HUES6 (cell line): ENCODE measurements around the gene NR3C2.

Experiments
- H3K27ac ChIP-seq: 2 replicates; pipeline ENCODE4 v1.7.0; 2013; ENCODE audit warnings: low read depth, mild to moderate bottlenecking, low read length, inconsistent platforms
- H3K27me3 ChIP-seq: 2 replicates; pipeline ENCODE4 v1.6.1; 2013; ENCODE audit warnings: low read length; ENCODE audit not compliant: control insufficient read depth, insufficient read depth
- H3K36me3 ChIP-seq: 2 replicates; pipeline ENCODE4 v1.6.1; 2013; ENCODE audit warnings: low read length; ENCODE audit not compliant: control insufficient read depth, insufficient read depth
- H3K4me1 ChIP-seq: 2 replicates; pipeline ENCODE4 v1.6.1; 2013; ENCODE audit warnings: low read length; ENCODE audit not compliant: control insufficient read depth, insufficient read depth
- H3K4me3 ChIP-seq: 2 replicates; pipeline ENCODE4 v1.5.1; 2013; ENCODE audit warnings: low read depth, low read length
- H3K9ac ChIP-seq: one replicate; pipeline ENCODE4 v1.6.1; 2013; ENCODE audit warnings: mild to moderate bottlenecking, low read length
- H3K9me3 ChIP-seq: 2 replicates; pipeline ENCODE4 v1.6.1; 2013; ENCODE audit warnings: low read depth, low read length; ENCODE audit not compliant: control insufficient read depth, insufficient read depth

NR3C2 gene

GRCh38 chr4:148366251-148366650, 76.0 kb downstream of the NR3C2 start:
- H3K36me3 ChIP-seq = no peaks in the 10 kb centered on the region
- H3K27me3 ChIP-seq = no peaks in the 10 kb centered on the region
- no peak overlapping the region for H3K9ac ChIP-seq
- no peak overlapping the region for H3K4me3 ChIP-seq
- no peaks in the 10 kb centered on the region for H3K9me3 ChIP-seq
- no peaks in the 10 kb centered on the region for H3K4me1 ChIP-seq
- no peak overlapping the region for H3K27ac ChIP-seq

GRCh38 chr4:148364525-148364924, 77.7 kb downstream of the NR3C2 start:
- Histone ChIP-seq H3K9me3 (no peaks in the 10 kb centered on the region), H3K4me1 (no peaks in the 10 kb centered on the region), H3K27ac (no peak overlapping the region), H3K4me3 (no peak overlapping the region), H3K9ac (no peak overlapping the region), H3K36me3 (no peaks in the 10 kb centered on the region), H3K27me3 (no peaks in the 10 kb centered on the region)

GRCh38 chr4:148359769-148360168, 82.4 kb downstream of the NR3C2 start:
- no peaks in the 10 kb centered on the region for H3K9me3 ChIP-seq
- no peak overlapping the region for H3K9ac ChIP-seq
- H3K36me3 ChIP-seq = no peaks in the 10 kb centered on the region
- no peaks in the 10 kb centered on the region for H3K4me1 ChIP-seq
- H3K27me3 ChIP-seq = no peaks in the 10 kb centered on the region
- no peak overlapping the region for H3K4me3 ChIP-seq
- H3K27ac ChIP-seq = no peak overlapping the region

- H3K4me3 ChIP-seq = no peak overlapping the region
- no peaks in the 10 kb centered on the region for H3K36me3 ChIP-seq
- H3K4me1 ChIP-seq = no peaks in the 10 kb centered on the region
- no peaks in the 10 kb centered on the region for H3K9me3 ChIP-seq
- H3K9ac ChIP-seq = no peak overlapping the region
- H3K27ac ChIP-seq = no peak overlapping the region
- no peaks in the 10 kb centered on the region for H3K27me3 ChIP-seq
Observed at GRCh38 chr4:148355442-148356123, 86.6 kb downstream of the NR3C2 start.

GRCh38 chr4:148354186-148354585, 88.0 kb downstream of the NR3C2 start:
- Histone ChIP-seq H3K4me1 (no peaks in the 10 kb centered on the region), H3K27ac (no peak overlapping the region)

GRCh38 chr4:148353571-148353970, 88.6 kb downstream of the NR3C2 start:
- Histone ChIP-seq H3K4me3 (no peak overlapping the region), H3K36me3 (no peaks in the 10 kb centered on the region), H3K27ac (no peak overlapping the region), H3K4me1 (no peaks in the 10 kb centered on the region), H3K27me3 (no peaks in the 10 kb centered on the region), H3K9me3 (no peaks in the 10 kb centered on the region), H3K9ac (no peak overlapping the region)

More at GRCh38 chr4:148354186-148354585, 88.0 kb downstream of the NR3C2 start:
- H3K4me3 ChIP-seq = no peak overlapping the region
- H3K9me3 ChIP-seq = no peaks in the 10 kb centered on the region
- no peak overlapping the region for H3K9ac ChIP-seq
- H3K36me3 ChIP-seq = no peaks in the 10 kb centered on the region
- H3K27me3 ChIP-seq = no peaks in the 10 kb centered on the region

- Histone ChIP-seq H3K9ac (no peak overlapping the region), H3K9me3 (no peaks in the 10 kb centered on the region), H3K27me3 (no peaks in the 10 kb centered on the region), H3K4me3 (no peak overlapping the region), H3K36me3 (no peaks in the 10 kb centered on the region), H3K4me1 (no peaks in the 10 kb centered on the region), H3K27ac (no peak overlapping the region)
Observed at GRCh38 chr4:148349153-148349552, 93.1 kb downstream of the NR3C2 start.

GRCh38 chr4:148346657-148347056, 95.6 kb downstream of the NR3C2 start:
- no peaks in the 10 kb centered on the region for H3K27me3 ChIP-seq
- H3K36me3 ChIP-seq = no peaks in the 10 kb centered on the region
- no peak overlapping the region for H3K9ac ChIP-seq
- no peak overlapping the region for H3K27ac ChIP-seq
- no peaks in the 10 kb centered on the region for H3K4me1 ChIP-seq
- no peak overlapping the region for H3K4me3 ChIP-seq
- no peaks in the 10 kb centered on the region for H3K9me3 ChIP-seq

- Histone ChIP-seq H3K9ac (no peak overlapping the region), H3K36me3 (no peaks in the 10 kb centered on the region), H3K27me3 (no peaks in the 10 kb centered on the region), H3K4me1 (no peaks in the 10 kb centered on the region), H3K27ac (no peak overlapping the region), H3K4me3 (no peak overlapping the region), H3K9me3 (no peaks in the 10 kb centered on the region)
Observed at GRCh38 chr4:148345509-148345908, 96.7 kb downstream of the NR3C2 start.

- H3K9ac ChIP-seq = no peak overlapping the region
- H3K4me1 ChIP-seq = no peaks in the 10 kb centered on the region
- no peaks in the 10 kb centered on the region for H3K36me3 ChIP-seq
- no peaks in the 10 kb centered on the region for H3K27me3 ChIP-seq
- H3K9me3 ChIP-seq = no peaks in the 10 kb centered on the region
- H3K27ac ChIP-seq = no peak overlapping the region
- H3K4me3 ChIP-seq = no peak overlapping the region
Observed at GRCh38 chr4:148344941-148345340, 97.3 kb downstream of the NR3C2 start.

- Histone ChIP-seq H3K4me3 (no peak overlapping the region), H3K36me3 (no peaks in the 10 kb centered on the region), H3K27me3 (no peaks in the 10 kb centered on the region), H3K4me1 (no peaks in the 10 kb centered on the region), H3K9me3 (no peaks in the 10 kb centered on the region), H3K27ac (no peak overlapping the region), H3K9ac (no peak overlapping the region)
Observed at GRCh38 chr4:148344352-148344751, 97.9 kb downstream of the NR3C2 start.
